ENCODE data around the gene DHX29. TPM values are rescaled to one million over a fixed set of nuclear protein-coding genes. Genes with fewer than 3 reads are reported as not detected.

Gene DHX29
- total RNA-seq, 3 donors from 2014 or later, result 18.3 to 24.7 (median 18.6) TPM

DNA sequence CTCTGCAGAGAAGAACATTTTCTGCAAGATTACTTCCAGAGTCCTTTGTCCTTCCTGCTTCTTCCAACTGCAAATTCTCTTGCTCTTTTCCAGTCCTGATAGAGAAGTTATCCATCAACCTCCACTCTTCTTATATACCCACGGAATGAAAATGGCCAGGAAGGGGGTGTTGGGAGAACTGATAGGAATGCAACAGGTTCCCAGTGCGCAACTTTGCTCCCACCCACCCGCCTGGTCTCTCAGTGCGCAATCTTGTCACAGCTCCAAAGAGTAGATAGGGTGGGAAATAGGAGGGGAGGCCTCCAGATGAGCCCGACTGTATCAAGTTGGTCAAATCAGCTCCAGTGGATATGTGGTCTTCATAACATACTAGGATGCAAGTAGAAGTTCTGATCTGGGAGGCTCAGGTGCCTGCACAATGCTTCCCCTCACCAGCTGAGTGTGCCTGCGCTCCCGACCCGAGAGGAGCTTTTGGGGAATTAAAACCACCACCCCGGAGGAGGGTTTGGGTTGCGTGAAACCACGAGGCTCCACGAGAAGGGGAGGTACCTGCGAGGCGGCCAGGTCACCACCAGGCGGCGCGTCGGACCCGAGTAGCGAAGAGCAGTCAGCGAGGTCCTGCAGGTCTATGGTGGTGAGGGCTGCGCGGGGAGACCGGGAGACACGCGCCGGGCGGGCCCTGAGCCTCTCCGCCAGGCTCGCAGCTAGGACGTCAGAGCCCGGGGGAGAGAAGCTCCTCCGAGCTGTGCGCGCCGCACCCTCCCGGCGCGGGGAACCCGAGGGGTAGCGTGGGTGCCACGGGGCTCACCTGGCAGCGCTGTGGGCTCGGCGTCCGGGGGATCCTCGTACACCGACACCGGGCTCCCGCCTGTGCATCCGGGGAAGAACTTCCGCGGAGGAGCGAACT, 81.2 kb downstream of the DHX29 start:
- Histone ChIP-seq H3K36me3 (ENCODE audit: low read depth) (no peaks in the 10 kb centered on the region), H3K4me3 (no peak overlapping the region), H3K9me3 (no peaks in the 10 kb centered on the region), H3K4me1 (ENCODE audit: low read depth) (peaks cover 22% of the 10 kb centered on the region)
- DNase-seq, result peak; percentile 41 to 69 (median 65)
- intact Hi-C loops (cut with DNase I, micrococcal nuclease), result loop anchor here (5.0 to 10.0 kb wide), 2 partner anchors 51 to 54 kb away; partner anchors contain the start of gene CDC20B (in 2 of the 2)
- no peak for TF ChIP-seq CTCF (IDR thresholded peaks at IDR 0.05)
- peak; percentile 73 for ATAC-seq

DNA sequence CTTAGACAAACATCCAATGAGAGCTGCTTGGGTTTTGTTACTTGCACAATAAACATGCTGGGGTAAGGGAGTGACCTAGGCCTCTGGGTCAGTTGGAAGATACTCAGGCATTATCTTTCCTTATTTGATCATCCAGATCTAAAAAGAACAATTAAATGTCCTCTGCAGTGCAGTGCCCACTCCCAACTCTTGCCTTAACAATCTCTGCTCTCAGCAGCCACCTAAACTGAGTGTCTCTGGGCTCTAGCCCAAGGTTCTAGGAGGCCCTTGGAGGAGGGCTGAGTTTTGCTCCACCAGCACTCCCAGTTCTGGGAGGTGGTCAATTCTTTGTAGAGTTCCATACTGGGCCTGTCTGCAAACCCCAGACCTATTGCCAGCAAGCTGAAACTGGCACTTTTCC, 82.1 kb downstream of the DHX29 start:
- H3K4me1 ChIP-seq (ENCODE audit: low read depth), result peaks cover 26% of the 10 kb centered on the region
- no peak for DNase-seq
- H3K4me3 ChIP-seq, result no peak overlapping the region
- H3K36me3 ChIP-seq (ENCODE audit: low read depth), result no peaks in the 10 kb centered on the region
- H3K9me3 ChIP-seq, result no peaks in the 10 kb centered on the region
- no peak for ATAC-seq
- intact Hi-C loops (cut with DNase I, micrococcal nuclease), result loop anchor here (5.0 to 10.0 kb wide), 2 partner anchors 51 to 53 kb away; partner anchors contain the start of gene CDC20B (in 2 of the 2)
- no peak for TF ChIP-seq CTCF (IDR thresholded peaks at IDR 0.05)

- no peak overlapping the region for H3K4me3 ChIP-seq
- intact Hi-C loops (cut with DNase I, micrococcal nuclease), result loop anchor here in 1 of 2 donors (10.0 kb wide), 1 partner anchor 49 kb away; the partner anchor contains the start of gene CDC20B
- no peaks in the 10 kb centered on the region for H3K9me3 ChIP-seq
- peaks cover 30% of the 10 kb centered on the region for H3K4me1 ChIP-seq (ENCODE audit: low read depth)
- ATAC-seq, result no peak
- no peaks in the 10 kb centered on the region for H3K36me3 ChIP-seq (ENCODE audit: low read depth)
- no peak for DNase-seq
- TF ChIP-seq CTCF (IDR thresholded peaks at IDR 0.05), result no peak
Observed at GRCh38 chr5:55223812-55224240, 83.7 kb downstream of the DHX29 start.

- H3K36me3 ChIP-seq (ENCODE audit: low read depth), result no peaks in the 10 kb centered on the region
- no peak for TF ChIP-seq CTCF (IDR thresholded peaks at IDR 0.05)
- DNase-seq (no peak), ATAC-seq (no peak)
- H3K4me1 ChIP-seq (ENCODE audit: low read depth), result peaks cover 30% of the 10 kb centered on the region
- intact Hi-C loops (cut with DNase I, micrococcal nuclease), result loop anchor here in 1 of 2 donors (10.0 kb wide), 1 partner anchor 48 kb away; the partner anchor contains the start of gene CDC20B
- no peak overlapping the region for H3K4me3 ChIP-seq
- H3K9me3 ChIP-seq, result no peaks in the 10 kb centered on the region
Observed at GRCh38 chr5:55222985-55223811, 84.3 kb downstream of the DHX29 start.
